HG03432 (cell line): ENCODE data around the gene C2CD4C.
"Not testable (repeated sequence)": the region's sequence is repeated elsewhere in the genome, so short reads cannot be mapped to it uniquely, and the experiment has no call there.

Experiments
- ATAC-seq: cut with Tn5 transposase; IDR thresholded peaks from one replicate; pipeline ENCODE4 v1.9.1; 2021; ENCODE audit warnings: mild to moderate bottlenecking, moderate library complexity; ENCODE audit not compliant: unreplicated experiment

C2CD4C gene

GRCh38 chr19:384799-385169, 24.2 kb downstream of the C2CD4C start:
- ATAC-seq, result no peak

DNA sequence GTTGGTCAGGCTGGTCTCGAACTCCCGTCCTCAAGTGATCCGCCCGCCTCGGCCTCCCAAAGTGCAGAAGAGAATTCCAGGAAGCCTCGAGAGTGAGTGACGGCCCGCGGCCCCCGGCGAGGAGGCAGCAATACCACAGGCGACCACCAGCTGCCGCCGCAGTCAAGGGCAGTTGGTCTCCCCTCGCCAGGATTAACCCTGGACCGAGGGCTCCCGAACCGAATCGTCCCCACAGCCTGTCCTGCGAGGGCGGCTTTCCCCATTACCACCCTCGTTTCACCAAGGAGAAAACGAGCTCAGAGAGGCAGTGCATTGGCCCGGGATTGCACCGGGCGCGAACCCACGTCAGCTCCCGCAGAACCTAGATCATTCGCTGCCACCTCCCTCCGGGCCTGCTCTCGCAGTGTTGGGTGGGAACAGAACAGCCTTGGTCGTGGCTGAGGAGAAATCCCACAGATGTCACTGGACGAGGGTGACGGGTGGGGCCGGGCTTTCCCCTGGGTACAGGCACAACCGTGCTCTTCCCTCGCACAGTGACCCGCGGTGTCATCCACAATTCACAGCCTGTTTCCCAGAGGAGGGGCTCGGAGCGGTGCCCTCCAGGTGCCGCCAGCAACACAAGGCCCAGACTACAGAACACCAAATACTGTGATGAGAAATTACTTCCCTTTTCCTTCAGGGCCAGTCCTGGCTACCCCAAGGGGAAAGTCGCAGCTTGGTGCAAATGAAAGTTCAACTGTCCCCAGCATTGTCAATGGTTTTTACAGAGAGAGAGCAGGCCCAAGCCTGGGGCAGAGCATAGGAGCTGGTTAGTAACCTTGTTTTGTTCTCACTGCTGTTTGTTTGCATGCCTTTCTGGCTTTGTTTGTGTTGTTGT, 24.8 kb downstream of the C2CD4C start:
- ATAC-seq, result no peak

GRCh38 chr19:383040-383439, 25.9 kb downstream of the C2CD4C start:
- no peak for ATAC-seq

DNA sequence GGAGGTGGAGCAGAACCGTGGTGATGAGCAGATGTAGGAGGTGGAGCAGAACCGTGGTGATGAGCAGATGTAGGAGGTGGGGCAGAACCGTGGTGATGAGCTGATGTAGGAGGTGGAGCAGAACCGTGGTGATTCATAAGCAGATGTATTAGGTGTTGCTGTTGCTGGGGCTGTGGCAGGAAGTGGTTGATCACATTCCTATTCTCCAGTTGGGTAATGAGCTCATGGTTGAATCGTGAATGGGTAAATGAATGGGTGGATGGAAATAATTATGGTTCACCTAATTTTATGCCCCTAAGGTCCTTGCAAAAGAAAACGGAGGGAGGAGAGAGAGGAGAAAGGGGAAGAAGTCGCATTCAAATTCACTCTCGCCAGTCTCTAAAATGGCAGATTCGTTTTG, 26.4 kb downstream of the C2CD4C start:
- not testable (repeated sequence) for ATAC-seq

- ATAC-seq, result not testable (repeated sequence)
These were observed 27.0 kb downstream of the C2CD4C start for GRCh38 chr19:381901-382300.

DNA sequence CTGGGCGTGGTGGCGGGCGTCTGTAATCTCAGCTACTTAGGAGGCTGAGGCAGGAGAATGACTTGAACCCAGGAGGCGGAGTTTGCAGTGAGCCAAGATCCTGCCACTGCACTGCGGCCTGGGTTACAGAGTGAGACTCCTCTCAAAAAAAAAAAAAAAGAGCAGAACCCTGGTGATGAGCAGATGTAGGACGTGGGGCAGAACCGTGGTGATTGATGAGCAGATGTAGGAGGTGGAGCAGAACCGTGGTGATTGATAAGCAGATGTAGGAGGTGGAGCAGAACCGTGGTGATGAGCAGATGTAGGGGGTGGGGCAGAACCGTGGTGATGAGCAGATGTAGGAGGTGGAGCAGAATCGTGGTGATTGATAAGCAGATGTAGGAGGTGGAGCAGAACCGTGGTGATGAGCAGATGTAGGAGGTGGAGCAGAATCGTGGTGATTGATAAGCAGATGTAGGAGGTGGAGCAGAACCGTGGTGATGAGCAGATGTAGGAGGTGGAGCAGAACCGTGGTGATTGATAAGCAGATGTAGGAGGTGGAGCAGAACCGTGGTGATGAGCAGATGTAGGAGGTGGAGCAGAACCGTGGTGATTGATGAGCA, 28.2 kb downstream of the C2CD4C start:
- not testable (repeated sequence) for ATAC-seq

DNA sequence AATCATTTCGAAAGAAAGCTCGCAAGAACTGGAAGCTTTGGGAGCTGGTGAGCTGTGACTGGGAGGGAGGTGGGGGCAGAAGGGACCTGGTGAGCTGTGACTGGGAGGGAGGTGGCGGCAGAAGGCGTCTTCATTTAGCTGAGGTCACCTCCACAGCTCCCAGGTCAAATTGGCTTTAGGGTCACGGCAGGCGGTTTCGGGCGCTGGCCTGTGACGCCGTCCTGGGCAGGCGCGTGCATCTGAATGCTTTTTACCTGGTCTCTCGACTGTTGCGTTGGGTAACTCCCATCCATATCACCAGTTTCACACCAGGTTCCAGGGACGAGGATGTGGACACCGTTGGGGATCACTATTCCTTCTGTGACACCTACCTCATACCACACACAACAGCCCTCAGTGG, 29.2 kb downstream of the C2CD4C start:
- no peak for ATAC-seq

DNA sequence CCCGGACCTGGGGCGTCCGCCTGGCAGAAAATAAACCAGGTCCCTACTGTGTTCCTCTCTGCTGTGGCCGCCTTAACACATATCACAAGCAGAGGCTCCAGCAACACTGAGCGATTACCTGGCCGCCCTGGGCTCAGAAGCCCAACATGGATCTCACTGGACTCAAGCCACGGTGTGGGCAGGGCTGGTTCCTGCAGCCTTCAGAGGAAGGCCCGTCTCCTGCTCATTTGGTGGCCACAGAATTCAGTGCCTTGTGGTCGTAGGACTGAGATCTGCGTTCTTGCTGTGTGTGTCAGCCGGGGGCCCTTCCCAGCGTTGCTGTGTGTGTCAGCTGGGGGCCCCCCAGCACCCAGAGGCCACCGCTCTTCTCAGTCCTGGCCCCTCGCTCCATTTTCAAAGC, 30.2 kb downstream of the C2CD4C start:
- ATAC-seq, result no peak

DNA sequence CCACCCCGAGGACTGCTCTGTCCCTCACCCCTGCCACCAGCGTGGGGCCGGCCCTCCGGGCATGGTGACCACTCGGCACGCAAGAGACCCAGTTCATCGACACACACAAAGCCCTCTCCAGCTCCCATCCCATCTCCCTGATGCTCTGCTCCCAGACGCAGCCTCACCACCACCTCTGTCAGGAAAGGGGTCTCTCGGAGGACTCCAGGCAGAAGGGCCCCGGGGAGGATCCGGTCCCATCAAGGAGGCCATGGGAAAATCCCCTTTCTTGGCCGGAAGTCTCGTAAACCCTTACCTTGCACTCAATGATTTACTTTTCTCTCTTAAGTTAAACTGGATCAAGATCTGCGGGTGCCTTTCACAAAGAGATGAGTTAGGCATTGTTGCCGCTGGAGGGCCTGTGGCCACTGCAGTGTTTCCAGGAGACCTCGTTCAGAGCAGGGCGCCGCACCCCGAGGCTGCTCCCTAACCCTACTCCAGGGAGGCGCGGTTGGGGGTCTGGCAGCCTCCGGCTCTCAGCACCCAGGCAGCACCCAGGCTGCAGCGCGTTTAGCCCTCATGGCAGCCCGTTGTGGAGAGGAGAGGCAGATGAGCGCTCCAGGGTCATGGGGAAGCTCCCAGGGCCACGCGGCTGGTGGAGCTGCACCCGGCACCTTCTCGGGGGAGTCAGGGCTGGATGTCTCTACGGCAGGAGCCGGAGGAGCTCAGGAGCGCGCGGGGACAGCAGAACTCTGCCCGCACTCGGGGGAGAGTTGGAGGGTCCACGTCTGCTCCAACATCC, 31.0 kb downstream of the C2CD4C start:
- no peak for ATAC-seq

- no peak for ATAC-seq
These were observed 32.9 kb downstream of the C2CD4C start for GRCh38 chr19:376111-376470.

- no peak for ATAC-seq
These were observed 33.4 kb downstream of the C2CD4C start for GRCh38 chr19:375395-376110.

- no peak for ATAC-seq
These were observed 34.1 kb downstream of the C2CD4C start for GRCh38 chr19:374886-375235.

DNA sequence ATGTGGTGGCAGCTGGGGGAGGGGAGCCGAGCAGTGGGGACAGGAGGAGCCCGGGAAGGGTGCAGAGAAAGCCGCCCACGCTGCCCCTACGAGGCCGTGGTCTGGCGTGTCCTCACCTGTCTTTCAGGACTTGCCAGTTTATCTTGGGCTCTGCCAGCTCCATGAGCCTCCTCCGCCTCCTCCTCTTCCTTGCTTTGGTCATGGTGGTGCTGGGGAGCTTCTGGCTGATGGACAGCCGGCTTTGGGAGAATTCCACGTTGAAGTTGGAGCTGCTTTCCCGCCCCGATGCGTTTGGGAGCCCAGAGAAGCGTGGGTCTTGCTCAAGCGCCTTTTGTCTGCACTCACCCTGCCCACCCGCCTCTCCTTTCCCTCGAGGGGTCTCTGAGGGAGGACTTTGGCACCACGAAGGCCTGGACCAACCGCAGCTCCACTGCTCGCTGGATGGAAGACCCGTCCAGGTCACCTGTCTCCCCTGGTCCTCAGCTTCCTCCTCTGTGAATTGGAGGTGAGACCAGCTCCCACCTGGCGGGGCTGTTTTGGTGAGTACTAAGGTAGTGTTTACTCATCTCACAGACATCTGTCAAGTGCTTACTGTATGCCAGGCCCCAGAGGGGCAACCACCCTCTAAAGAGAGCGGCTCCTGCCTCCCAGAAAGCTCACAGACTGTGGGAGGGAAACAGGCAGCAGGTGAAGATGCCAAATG, 34.6 kb downstream of the C2CD4C start:
- ATAC-seq, result no peak

GRCh38 chr19:373391-374182, 35.4 kb downstream of the C2CD4C start:
- no peak for ATAC-seq

DNA sequence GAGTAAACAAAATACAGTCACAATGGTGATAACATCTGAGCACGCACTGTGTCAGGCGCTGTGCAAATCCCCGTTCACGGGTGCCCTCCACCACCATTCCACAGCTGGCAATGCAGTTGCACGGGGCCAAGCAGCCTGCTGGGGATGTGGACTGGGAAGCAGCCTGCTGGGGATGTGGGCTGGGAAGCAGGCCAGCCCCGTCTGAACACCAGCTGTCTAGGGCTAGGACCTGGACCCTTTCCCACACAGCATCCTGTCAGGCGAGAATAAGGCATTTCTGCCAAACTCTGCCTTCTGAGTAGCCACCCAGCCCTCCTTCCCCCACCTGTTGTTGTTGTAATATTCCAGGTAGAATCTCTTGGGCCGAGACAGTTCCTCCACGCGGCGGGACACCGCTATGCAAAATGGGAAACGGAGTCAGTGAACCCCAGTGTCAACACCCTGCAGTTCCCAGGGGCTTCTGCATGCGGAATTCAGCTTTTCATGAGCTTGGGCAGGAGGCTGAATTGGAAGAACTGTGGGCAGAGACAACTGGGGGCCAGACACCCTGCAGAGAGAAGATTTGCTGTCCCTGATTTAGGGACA, 36.5 kb downstream of the C2CD4C start:
- no peak for ATAC-seq

DNA sequence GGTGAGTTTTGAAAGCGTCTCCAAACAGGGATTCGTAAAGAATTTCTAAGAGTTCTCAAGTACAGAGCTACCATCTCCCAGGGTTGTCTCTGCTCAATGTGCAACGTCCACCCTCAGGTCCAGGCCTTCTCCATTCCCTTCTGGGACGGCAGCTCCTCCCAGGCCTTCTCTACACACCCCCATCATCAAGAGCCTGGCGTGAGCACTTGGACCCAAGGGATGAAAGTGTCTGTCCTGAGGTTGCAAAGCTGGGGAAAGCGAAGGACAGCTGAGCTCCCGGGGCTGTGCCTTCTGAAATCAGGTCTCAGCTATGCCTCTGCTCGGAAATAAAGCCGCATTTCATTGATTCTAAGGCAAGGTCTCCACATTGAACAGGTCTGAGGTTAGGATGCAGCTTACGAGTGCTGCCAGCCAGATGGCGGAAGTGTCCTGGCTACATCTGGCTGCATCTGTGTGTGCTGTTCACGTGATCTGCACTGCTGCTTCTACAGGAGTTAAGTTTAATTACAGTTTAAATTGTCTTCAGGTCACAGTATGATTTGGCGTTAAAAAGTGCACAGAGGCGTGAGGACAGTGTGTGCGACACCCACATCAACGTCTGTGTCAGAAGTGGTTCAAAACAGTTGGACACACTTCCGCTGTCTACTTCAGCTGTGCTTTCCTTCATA, 37.3 kb downstream of the C2CD4C start:
- no peak for ATAC-seq

DNA sequence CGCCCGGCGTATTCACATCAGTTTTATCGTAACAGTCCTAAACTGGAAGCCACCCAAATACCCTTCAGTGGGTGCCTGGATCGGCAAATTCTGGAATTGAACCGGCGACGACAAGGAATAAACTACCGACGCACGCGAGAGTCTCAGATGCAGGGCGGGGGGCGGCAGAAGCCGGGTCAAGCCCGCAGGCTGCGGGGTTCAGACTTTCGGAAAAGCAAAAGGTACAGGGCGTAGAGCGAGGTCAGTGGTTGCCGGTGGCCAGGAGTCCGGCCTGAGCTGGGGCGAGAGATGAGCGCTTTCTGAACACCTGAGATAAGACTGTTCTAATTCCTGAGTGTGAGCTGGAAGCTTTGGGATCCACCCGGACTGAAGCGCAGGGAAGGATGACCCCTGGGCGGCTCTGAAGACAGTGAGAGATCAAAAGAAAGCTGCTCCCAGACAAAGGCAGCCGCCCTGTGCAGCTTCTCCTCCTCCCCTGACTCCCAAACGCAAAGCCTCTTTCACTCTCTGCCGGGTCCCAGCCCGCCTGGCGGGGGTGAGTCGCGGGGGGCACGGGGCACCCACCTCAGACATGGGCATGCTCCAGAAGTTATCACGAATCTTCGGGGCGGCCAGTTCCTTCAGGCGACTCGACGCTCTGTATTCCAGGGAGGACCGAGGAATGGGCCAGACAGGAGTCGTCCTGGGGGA, 38.2 kb downstream of the C2CD4C start:
- ATAC-seq, result no peak

DNA sequence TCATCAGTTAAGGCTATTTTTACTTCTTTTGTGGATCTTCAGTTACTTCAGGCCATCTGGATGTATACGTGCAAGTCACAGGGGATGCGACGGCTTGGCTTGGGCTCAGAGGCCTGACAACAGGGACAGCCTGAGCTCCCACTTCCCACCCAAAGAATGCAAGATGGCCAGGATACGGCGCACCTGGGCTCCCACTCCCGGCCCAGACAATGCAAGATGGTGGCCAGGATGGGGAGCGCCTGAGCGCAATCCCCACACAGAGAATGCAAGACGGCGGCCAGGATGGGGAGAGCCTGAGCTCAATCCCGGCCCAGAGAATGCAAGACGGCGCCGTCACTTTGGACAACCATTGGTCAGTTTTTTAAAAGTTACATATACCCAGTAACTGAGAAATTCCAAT, 39.1 kb downstream of the C2CD4C start:
- ATAC-seq, result no peak
